Glomerular endothelial cell (primary cell): ENCODE measurements around the gene ZNF597. TPM values are rescaled to one million over a fixed set of nuclear protein-coding genes. Genes with fewer than 3 reads are reported as not detected.
"Not testable (repeated sequence)": the region's sequence is repeated elsewhere in the genome, so short reads cannot be mapped to it uniquely, and the experiment has no call there.

Experiments
- DNase-seq: peaks from one replicate; pipeline ENCODE4 v3.0.0-alpha.2; 2011; ENCODE audit warnings: low read depth, low spot score; ENCODE audit errors: extremely low read depth
- total RNA-seq: library from RNA; depleted of rRNA; stranded (reverse); fragments of >200 nt; gene quantifications from 2 replicates; pipeline ENCODE4 v1.2.3, GENCODE V29; 2015

Gene ZNF597
- total RNA-seq, 1 donor from 2014 or later: 2.1 TPM

GRCh38 chr16:3475604-3476375 lies 32.5 kb upstream of the ZNF597 start:
- no peak for DNase-seq

- not testable (repeated sequence) for DNase-seq
Measured at GRCh38 chr16:3474870-3475269, 31.6 kb upstream of the ZNF597 start.

- DNase-seq: no peak
Measured at GRCh38 chr16:3474136-3474779, 31.0 kb upstream of the ZNF597 start.

- not testable (repeated sequence) for DNase-seq
Measured at GRCh38 chr16:3473596-3473943, 30.3 kb upstream of the ZNF597 start.

- no peak for DNase-seq
Measured at GRCh38 chr16:3472878-3473595, 29.7 kb upstream of the ZNF597 start.

GRCh38 chr16:3471518-3472176 lies 28.3 kb upstream of the ZNF597 start:
- no peak for DNase-seq

GRCh38 chr16:3470723-3471122 lies 27.4 kb upstream of the ZNF597 start:
- DNase-seq: no peak

GRCh38 chr16:3469736-3470135 lies 26.4 kb upstream of the ZNF597 start:
- DNase-seq: no peak

GRCh38 chr16:3468501-3468900 lies 25.2 kb upstream of the ZNF597 start:
- no peak for DNase-seq

GRCh38 chr16:3467921-3468320 lies 24.6 kb upstream of the ZNF597 start:
- DNase-seq: no peak

GRCh38 chr16:3467182-3467581 lies 23.9 kb upstream of the ZNF597 start:
- no peak for DNase-seq

GRCh38 chr16:3465911-3466584 lies 22.7 kb upstream of the ZNF597 start:
- no peak for DNase-seq

GRCh38 chr16:3465301-3465700 lies 22.0 kb upstream of the ZNF597 start:
- DNase-seq: no peak

- no peak for DNase-seq
Measured at GRCh38 chr16:3461151-3461550, 17.8 kb upstream of the ZNF597 start.

- DNase-seq: no peak
Measured at GRCh38 chr16:3460585-3460984, 17.3 kb upstream of the ZNF597 start.

GRCh38 chr16:3460121-3460520 lies 16.8 kb upstream of the ZNF597 start:
- no peak for DNase-seq

- no peak for DNase-seq
Measured at GRCh38 chr16:3459401-3460090, 16.2 kb upstream of the ZNF597 start.

GRCh38 chr16:3458852-3459361 lies 15.6 kb upstream of the ZNF597 start:
- no peak for DNase-seq

- DNase-seq: no peak
Measured at GRCh38 chr16:3458278-3458851, 15.1 kb upstream of the ZNF597 start.
